GM21717 (cell line): ENCODE data around the gene FBH1.

ENCODE experiments used
- ATAC-seq: cut with Tn5 transposase; IDR thresholded peaks from one replicate; pipeline ENCODE4 v1.9.1; 2021; ENCODE audit warnings: mild to moderate bottlenecking, moderate library complexity; ENCODE audit not compliant: unreplicated experiment

Gene FBH1

DNA sequence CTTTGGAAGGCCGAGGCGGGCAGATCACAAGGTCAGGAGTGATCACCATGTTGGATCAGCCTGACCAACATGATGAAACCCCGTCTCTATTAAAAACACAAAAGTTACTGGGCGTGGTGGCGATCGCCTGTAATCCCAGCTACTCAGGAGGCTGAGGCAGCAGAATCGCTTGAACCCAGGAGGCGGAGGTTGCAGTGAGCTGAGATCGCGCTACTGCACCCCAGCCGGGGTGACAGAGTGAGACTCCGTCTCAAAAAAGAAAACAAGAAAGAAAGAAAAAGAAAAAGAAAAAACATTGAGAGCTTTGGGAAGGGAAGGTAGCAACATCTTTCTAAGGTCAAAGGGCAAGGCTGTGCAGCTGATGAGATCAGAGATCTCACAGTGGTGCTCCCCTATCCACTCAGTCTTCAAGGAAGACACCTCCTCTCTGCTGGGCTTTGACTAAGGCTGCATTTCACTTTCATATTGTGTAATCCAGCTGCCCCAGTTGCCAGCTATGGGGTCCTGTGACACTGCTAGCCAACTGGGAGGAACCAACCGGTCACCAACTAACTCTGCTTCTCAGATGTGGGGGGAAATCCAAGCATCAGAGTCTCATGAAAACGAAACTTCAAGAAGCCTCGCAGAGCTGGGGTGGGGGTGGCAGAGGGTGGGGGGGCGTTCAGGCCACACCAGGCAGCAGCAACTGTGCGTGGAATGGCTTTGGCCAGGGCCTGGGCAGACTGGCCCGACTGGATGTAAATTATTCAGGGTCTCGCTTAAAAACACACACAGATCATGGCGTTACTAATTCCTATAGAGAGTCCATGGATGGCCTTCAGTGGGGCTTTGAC, 85.8 kb downstream of the FBH1 start:
- ATAC-seq, result peak; percentile 63

DNA sequence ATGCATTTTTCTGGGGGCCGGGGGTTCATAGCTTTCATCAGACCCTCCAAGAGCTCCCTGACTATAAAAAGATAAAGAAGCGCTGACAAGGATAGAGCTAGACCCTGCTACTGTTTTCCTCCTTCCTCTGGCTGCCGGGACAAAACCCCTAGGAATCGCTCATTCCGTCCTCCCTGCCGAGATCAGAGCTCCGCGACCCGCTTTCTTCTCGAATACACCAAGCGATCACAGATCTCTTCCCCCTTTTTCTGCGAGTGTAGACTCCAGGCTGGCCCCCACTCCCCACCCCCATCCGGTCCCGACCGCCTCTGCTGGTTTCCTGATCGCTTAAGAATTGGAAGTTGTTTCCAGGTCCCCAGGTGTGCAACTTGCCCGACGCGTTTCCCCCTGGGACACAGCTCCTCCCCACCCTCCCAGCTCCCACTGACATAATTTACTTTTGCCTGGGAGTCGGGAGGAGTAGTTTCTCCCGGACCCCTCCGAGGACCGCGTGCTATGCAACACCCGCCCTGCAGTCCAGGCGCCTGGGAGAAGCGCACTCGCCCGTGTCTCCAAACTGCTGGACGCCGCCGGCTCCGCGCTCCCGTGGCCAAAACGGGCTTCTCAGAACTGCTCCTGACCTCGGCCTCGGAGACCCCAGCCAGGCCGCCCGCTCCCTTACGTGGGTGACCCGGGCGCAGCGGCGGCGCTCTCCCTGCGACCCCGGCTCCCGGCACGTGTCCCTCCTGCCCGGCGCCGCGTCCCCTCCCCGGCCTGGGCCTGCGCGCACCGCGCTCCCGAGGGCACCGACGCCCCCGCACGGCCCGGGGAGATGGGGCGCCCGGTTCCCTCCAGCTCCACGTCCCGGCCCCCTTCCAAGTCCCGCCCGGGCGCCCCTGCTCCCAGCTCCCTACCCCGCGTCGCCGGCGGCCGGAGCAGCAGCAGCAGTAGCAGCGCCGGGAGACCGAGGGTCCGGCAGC, 86.7 kb downstream of the FBH1 start:
- ATAC-seq, result peak; percentile 12

DNA sequence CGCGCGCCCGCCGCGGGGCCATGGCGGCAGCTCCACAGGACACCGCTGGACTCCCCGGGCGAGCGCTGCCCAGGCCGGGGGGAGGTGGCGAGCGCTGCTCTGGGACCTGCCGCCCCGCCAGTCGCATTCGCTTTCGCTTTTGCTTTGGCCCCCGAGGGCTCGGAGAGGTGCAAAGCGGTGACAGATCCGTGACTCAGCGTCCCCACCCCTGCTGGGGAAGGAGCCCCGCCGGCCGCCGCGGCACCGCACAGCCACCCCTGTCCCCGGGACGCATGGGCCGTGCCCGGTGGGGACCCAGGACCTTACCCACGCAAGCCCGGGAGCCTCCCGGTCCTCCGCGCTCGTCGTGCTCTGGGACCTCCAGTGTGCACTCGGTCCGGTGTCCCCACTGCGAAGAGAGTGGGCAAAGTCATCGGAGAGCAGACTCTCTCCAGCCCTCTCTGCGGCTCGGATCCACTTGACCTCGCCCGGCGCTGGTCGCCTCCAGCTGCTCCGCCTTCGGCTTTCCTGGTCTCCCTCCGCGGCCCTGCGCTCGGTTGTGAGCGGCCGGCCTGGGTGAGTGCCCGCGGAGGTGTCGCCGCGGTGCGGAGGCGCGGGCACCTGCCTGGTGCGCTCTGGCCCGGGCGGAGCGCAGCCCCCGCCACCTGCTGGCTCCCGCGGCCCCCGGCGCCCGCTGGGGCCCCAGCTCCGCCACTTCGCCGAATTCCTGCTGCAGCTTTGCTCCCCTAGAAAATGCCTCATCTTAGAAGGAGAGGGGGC, 87.6 kb downstream of the FBH1 start, which contains the start of gene IL15RA:
Gene IL15RA (minus strand): TSS at position 73 of the 759 bp plus-strand sequence. CDS start 51 bp downstream, at position 22.
- ATAC-seq, result peak; percentile 58

GRCh38 chr10:5978230-5978489, 88.1 kb downstream of the FBH1 start:
- ATAC-seq, result no peak

GRCh38 chr10:5981529-5981928, 91.5 kb downstream of the FBH1 start:
- no peak for ATAC-seq

DNA sequence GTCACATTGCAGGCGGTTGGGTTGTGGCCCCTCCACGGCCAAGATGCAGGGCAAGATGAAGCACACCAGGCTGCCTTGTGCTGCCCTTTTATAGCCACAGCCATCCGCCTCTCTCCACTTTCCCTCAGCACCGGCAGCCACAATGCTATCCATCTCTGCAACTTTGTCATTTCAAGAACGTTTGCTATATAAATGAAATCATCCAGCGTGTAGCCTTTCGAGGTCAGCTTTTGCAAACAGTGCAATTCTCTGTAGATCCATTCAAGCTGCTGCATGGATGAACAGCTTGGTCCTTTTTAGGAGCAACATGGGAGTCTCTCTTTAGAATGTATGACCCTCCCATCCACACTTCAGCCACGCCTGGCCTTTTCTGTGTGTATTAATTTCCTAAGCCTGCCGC, 93.7 kb downstream of the FBH1 start:
- no peak for ATAC-seq

- no peak for ATAC-seq
These were observed 95.0 kb downstream of the FBH1 start for GRCh38 chr10:5985029-5985428.
